ENCODE measurements around the gene PRICKLE2.

The PRICKLE2 gene

GRCh38 chr3:64047787-64048186 is 177.5 kb downstream of the PRICKLE2 start:
- Histone ChIP-seq H3K4me1 (ENCODE audit: control insufficient read depth, insufficient read depth, low read length) (no peaks in the 10 kb centered on the region), H3K36me3 (ENCODE audit: control insufficient read depth, insufficient read depth, low read length, severe bottlenecking) (no peaks in the 10 kb centered on the region), H3K27me3 (replicated peaks; ENCODE audit: control insufficient read depth, insufficient read depth, low read length) (no peaks in the 10 kb centered on the region), H3K9ac (ENCODE audit: low read length) (no peak overlapping the region), H3K9me3 (ENCODE audit: control insufficient read depth, low read length) (no peaks in the 10 kb centered on the region), H3K4me3 (ENCODE audit: low read length) (no peak overlapping the region)
- no peak for DNase-seq (ENCODE audit: low read depth)

GRCh38 chr3:64046996-64047594 is 178.2 kb downstream of the PRICKLE2 start:
- H3K4me3 ChIP-seq (ENCODE audit: low read length) = no peak overlapping the region
- no peak overlapping the region for H3K9ac ChIP-seq (ENCODE audit: low read length)
- no peaks in the 10 kb centered on the region for H3K4me1 ChIP-seq (ENCODE audit: control insufficient read depth, insufficient read depth, low read length)
- H3K9me3 ChIP-seq (ENCODE audit: control insufficient read depth, low read length) = no peaks in the 10 kb centered on the region
- no peaks in the 10 kb centered on the region for H3K36me3 ChIP-seq (ENCODE audit: control insufficient read depth, insufficient read depth, low read length, severe bottlenecking)
- H3K27me3 ChIP-seq (replicated peaks; ENCODE audit: control insufficient read depth, insufficient read depth, low read length) = no peaks in the 10 kb centered on the region
- DNase-seq (ENCODE audit: low read depth) = no peak

- Histone ChIP-seq H3K9ac (ENCODE audit: low read length) (no peak overlapping the region), H3K27me3 (replicated peaks; ENCODE audit: control insufficient read depth, insufficient read depth, low read length) (no peaks in the 10 kb centered on the region), H3K9me3 (ENCODE audit: control insufficient read depth, low read length) (no peaks in the 10 kb centered on the region), H3K4me3 (ENCODE audit: low read length) (no peak overlapping the region), H3K4me1 (ENCODE audit: control insufficient read depth, insufficient read depth, low read length) (no peaks in the 10 kb centered on the region), H3K36me3 (ENCODE audit: control insufficient read depth, insufficient read depth, low read length, severe bottlenecking) (no peaks in the 10 kb centered on the region)
- no peak for DNase-seq (ENCODE audit: low read depth)
Observed at GRCh38 chr3:64046592-64046991, 178.7 kb downstream of the PRICKLE2 start.

- Histone ChIP-seq H3K9me3 (ENCODE audit: control insufficient read depth, low read length) (no peaks in the 10 kb centered on the region), H3K36me3 (ENCODE audit: control insufficient read depth, insufficient read depth, low read length, severe bottlenecking) (no peaks in the 10 kb centered on the region), H3K4me3 (ENCODE audit: low read length) (no peak overlapping the region), H3K4me1 (ENCODE audit: control insufficient read depth, insufficient read depth, low read length) (peaks cover 5% of the 10 kb centered on the region), H3K27me3 (replicated peaks; ENCODE audit: control insufficient read depth, insufficient read depth, low read length) (peaks cover 3% of the 10 kb centered on the region), H3K9ac (ENCODE audit: low read length) (no peak overlapping the region)
- DNase-seq (ENCODE audit: low read depth) = no peak
Observed at GRCh38 chr3:64042952-64043351, 182.3 kb downstream of the PRICKLE2 start.
